Frontal cortex (tissue), 4 donors: ENCODE results near the gene AXIN1. TPM values are rescaled to one million over a fixed set of nuclear protein-coding genes. Genes with fewer than 3 reads are reported as not detected.
"Not testable (repeated sequence)": the region's sequence is repeated elsewhere in the genome, so short reads cannot be mapped to it uniquely, and the experiment has no call there.

ENCODE experiments used
- DNase-seq, 2 donors: peaks; one replicate each; pipeline ENCODE4 v3.0.0; 2012; ENCODE audit warnings: low spot score in 2 of 2
- FAIRE-seq: peaks from 2 replicates; lab custom pipeline; 2012; peaks lifted over from hg19 to GRCh38; lab: Jason Lieb, UNC
- total RNA-seq: library from RNA; depleted of rRNA; stranded (reverse); fragments of >200 nt; gene quantifications from one replicate; pipeline ENCODE4 v1.2.3, GENCODE V29; 2014
- donor health status: control.
- donor health status: control.
- donor health status: control.

The AXIN1 gene
- total RNA-seq, 1 donor from 2014 or later: 24.5 TPM

DNA sequence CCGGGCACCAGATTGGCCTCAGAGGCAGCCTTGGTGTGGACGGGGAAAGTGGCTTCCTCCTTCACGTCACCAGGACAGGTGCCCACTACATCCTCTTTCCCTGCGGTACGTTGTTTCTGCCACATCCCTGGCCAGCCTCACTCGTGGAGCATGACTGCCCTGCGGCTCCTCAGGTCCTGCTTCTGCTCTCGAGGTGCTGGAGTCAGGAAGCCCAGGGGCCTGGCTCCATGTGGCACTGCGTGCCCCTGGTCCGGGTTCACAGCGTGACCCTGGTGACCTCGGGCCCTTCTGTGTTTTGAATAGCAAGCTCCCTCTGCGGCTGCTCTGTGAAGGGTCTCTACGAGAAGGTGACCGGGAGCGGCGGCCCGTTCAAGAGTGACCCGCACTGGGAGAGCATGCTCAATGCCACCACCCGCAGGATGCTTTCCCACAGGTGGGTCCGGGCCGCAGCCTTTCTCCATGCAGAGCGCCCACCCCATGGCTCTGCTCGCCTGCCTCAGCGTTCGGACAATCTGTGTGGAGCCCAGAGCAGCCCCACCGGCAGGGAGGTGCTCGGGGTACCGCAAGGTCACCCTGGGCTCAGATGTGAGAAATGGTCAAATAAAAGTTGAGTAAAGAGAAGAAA is 90.3 kb downstream of the AXIN1 start:
- FAIRE-seq (no peak), DNase-seq (no peak)

DNA sequence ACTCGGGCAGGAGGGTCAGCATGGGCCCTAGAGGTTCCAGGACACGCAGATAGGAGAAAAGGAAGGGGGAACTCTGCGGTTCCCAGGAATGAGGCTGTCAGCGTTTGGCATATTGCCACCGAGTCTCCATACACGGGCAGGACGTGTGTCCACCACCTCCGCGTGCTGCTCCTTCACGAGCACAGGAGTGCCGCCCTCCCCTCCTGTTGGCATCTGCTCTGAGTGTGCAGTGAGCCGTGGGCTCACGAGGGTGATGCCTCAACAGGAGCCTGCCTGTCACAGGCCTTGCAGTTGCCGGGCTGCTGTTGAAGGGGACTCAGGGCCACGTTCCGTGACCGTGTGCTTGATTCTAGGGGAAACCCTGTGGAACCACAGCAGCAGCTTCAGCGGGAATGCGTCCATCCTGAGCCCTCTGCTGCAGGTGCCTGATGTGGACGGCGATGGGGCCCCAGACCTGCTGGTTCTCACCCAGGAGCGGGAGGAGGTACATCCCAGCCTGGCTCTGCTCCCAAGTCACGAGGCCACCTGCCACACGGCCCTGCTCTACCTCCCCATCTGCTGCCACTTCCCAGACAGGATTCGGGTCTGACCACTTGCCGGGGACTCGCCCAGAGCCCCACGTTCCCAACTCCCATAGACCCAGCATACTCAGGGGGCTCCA is 91.4 kb downstream of the AXIN1 start:
- FAIRE-seq (no peak), DNase-seq (no peak)

DNA sequence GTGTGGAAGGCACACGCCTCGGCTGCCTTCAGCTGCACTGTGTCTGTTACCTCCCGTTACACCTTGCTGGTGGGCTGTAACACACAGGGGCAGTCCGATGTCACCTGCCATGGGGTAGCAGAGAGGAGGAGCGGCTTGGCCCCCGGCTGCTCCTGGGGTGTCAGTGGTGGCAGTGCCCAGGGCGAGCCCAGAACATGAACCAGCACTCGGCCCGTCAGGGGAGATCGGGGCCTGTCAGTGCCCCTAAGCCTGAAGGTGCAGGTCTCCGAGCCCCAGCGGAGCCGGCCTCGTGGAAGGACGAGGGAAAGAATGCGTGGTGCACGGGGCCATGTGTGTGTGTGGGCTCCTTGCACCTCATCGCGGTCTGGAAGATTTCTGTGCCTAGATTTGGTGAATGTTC is 92.2 kb downstream of the AXIN1 start:
- FAIRE-seq (no peak), DNase-seq (no peak)

DNA sequence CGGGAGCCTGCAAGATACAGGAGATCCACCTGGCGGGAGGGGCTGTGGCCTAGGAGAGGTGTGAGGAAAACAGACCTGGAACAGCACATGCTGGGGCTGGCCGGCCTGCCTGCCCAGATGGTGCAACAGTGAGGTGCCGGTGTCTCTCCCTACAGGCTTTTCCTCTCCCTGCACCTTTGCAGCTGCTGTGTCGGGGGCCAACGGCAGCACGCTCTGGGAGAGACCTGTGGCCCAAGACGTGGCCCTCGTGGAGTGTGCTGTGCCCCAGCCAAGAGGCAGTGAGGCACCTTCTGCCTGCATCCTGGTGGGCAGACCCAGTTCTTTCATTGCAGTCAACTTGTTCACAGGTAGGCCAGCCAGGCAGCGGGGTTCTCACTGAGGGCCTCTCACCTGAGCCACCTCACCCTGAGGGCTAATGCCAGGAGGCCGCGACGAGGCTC is 92.7 kb downstream of the AXIN1 start:
- DNase-seq (no peak), FAIRE-seq (no peak)

GRCh38 chr16:259226-259625 is 93.3 kb downstream of the AXIN1 start:
- FAIRE-seq (no peak), DNase-seq (no peak)

GRCh38 chr16:258091-258490 is 94.4 kb downstream of the AXIN1 start:
- not testable (repeated sequence) for DNase-seq, FAIRE-seq

DNA sequence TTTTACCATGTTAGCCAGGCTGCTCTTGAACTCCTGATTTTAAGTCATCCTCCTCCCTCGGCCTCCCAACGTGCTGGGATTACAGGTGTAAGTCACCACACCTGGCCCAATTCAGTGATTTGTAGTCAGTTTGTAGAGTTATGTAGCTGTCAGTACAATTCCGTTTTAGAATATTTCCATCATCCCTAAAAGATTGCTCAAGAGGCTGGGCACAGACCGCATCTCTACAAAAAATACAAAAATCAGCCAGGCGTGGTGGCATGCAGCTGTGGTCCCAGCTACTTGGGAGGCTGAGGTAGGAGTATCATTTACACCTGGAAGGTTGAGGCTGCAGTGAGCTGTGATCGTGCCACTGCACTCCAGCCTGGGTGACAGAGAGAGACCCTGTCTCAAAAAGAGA is 97.3 kb downstream of the AXIN1 start:
- DNase-seq: no peak
- FAIRE-seq: no peak

DNA sequence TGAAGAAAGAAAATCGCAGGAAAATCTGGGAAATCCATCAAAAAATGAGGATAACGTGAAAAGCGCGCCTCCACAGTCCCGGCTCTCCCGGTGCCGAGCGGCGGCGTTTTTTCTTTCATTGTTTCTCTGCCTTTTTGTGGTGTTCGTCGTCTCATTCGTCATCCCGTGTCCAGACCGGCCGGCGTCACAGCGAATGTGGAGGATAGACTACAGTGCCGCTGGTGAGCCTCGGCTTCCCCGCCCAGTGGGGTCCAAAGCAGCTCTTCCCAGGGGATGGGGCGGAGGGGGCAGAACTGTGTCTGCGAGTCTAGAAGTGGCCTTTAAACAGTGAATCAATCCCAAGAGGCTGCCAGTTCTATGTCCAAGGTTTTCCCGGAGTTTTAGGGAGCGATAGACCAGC is 98.1 kb downstream of the AXIN1 start:
- FAIRE-seq (no peak), DNase-seq (no peak)

GRCh38 chr16:253833-254232 is 98.7 kb downstream of the AXIN1 start:
- DNase-seq: no peak
- FAIRE-seq: no peak

DNA sequence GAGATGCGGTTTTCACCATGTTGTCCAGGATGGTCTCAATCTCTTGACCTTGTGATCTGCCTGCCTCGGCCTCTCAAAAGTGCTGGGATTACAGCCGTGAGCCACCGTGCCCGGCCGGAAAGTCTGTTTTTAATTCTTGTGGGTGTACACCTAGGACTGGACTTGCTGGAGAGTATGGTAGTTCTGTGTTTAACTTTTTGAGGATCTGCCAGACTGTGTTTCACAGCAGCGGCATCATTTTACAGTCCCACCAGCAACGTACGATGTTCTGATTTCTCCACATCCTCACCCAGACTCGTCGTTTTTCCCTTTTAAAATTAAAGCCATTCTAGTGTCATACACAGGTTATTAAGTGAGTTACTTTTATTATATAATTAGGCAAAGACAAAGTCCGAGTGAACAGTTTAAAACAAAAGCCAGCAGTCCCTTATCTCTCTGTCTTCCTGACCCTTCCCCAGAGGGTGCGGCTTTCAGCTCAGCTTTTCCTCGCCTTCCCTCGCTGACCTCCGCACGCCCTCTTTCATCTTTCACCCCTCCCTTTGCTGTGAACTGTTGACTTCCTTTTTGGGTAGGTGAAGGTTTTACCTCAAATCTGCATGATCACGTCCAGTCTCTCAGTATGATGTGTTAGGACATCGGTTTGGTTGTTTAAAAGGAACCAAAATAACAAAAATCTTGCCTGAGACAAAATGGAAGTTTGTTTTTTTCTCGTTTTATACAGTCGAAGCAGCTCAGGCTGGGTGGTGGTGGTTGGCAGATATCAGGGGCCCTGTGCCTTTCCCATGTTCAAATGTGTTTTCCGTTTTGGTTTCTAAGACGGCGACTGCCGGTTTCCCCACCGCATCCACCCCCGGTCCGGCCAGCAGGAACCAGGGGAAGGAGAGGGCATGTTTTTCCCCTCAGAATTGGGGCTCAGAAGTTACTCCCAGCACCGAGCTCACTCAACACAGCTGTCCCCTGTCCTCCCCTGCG is 99.9 kb downstream of the AXIN1 start:
- FAIRE-seq (no peak), DNase-seq (no peak)

- DNase-seq (peak in 1 of 2 donors; percentile 6), FAIRE-seq (no peak)
These were observed 103.1 kb downstream of the AXIN1 start for GRCh38 chr16:249431-249830.

- no peak for DNase-seq
- no peak for FAIRE-seq
These were observed 105.5 kb downstream of the AXIN1 start for GRCh38 chr16:247027-247426.

DNA sequence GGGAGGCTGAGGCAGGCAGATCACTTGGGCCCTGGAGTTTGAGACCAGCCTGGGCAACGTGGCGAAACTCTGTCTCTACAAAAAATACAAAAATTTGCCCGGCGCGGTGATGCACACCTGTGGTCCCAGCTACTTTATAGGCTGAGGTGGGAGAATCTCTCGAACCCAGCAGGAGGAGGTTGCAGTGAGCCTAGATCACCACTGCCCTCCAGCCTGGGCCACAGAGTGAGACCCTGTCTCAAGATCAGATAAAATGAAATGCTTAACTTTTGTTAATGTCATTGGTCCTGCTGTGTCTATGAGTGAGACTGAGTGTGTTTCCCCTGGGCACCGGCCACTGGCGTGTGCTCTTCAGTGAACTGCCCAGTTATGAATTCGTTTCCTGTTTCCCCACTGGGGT is 107.4 kb downstream of the AXIN1 start:
- FAIRE-seq (no peak), DNase-seq (no peak)

- DNase-seq (no peak), FAIRE-seq (no peak)
These were observed 109.2 kb downstream of the AXIN1 start for GRCh38 chr16:243348-243747.

DNA sequence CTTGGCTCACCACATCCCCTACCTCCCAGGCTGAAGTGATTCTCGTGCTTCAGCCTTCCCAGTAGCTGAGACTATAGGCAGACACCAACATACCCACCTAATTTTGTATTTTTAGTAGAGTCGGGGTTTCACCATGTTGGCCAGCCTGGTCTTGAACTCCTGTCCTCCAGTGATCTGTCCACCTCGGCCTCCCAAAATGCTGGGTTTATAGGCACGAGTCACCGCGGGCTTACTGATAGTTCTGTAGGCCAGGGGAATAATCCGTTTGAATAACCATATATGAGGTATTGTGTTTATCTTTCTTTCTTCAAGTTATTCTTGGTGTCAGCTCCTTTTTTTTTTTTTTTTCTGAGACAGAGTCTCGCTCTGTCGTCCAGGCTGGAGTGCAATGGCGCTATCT is 110.2 kb downstream of the AXIN1 start:
- no peak for DNase-seq
- no peak for FAIRE-seq

DNA sequence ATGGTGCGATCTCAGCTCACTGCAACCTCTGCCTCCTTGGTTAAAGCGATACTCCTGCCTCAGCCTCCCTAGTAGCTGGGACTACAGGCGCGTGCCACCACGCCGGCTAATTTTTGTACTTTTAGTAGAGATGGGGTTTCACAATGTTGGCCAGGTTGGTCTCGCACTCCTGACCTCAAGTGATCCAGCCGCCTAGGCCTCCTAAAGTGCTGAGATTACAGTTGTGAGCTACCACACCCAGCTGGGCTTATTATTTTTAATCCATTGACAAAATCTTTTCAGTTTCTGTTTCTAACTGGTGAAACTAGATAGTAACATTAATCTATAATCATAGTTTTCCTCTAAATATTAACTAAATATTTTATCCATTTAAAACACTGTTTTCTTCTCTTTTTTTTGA is 112.0 kb downstream of the AXIN1 start:
- DNase-seq (no peak), FAIRE-seq (no peak)

DNA sequence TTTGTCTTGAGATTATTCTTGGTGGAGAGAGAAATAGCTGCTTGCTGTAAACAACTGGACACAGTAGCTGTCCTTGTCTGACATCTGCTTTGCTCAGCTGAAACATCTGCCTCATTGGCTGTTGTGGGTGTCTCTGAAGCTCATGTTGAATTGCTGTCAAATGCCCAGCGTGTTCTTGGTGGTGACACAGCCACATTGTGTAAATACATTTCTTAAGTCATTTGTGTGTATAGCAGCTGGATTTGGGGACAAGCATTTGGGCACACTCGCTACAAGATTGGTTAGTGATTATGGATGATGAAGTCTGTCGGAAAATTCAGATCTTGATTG is 112.6 kb downstream of the AXIN1 start:
- DNase-seq (no peak), FAIRE-seq (no peak)
